Brain microvascular endothelial cell (primary cell): Measurements from ENCODE around the gene CPA3.

Experiments used
- DNase-seq: peaks from one replicate; pipeline ENCODE4 v3.0.0-alpha.2; 2020
- H3K27ac ChIP-seq: fragments of 250-450 bp; sonication (Bioruptor Pico); 2 replicates; pipeline ENCODE4 v1.5.1; 2020; ENCODE audit warnings: mild to moderate bottlenecking, moderate library complexity
- H3K27me3 ChIP-seq: fragments of 250-450 bp; sonication (Bioruptor Pico); replicated peaks from 2 replicates; pipeline ENCODE4 v1.5.1; 2020; ENCODE audit warnings: mild to moderate bottlenecking
- H3K36me3 ChIP-seq: fragments of 250-450 bp; sonication (Bioruptor Pico); replicated peaks from 2 replicates; pipeline ENCODE4 v1.5.1; 2020; ENCODE audit warnings: mild to moderate bottlenecking
- H3K4me3 ChIP-seq: 2 replicates; pipeline ENCODE4 v1.5.1; 2011; ENCODE audit warnings: low read depth, mild to moderate bottlenecking, control low read depth, low read length, moderate library complexity
- in situ Hi-C: cut with HindIII; loops from 2 replicates; pipeline ENCODE4 v1.10.0; 2017; ENCODE audit warnings: low sequenced_read_pairs, low pct_ligation_motif_present
- TF ChIP-seq, protein P1 (sequence below): IDR thresholded peaks from 2 replicates; pipeline ENCODE4 v1.5.1; 2011; ENCODE audit warnings: low read depth, mild to moderate bottlenecking, moderate library complexity, low read length, control low read depth, inconsistent platforms; ENCODE audit errors: missing control alignments

CPA3 gene

DNA sequence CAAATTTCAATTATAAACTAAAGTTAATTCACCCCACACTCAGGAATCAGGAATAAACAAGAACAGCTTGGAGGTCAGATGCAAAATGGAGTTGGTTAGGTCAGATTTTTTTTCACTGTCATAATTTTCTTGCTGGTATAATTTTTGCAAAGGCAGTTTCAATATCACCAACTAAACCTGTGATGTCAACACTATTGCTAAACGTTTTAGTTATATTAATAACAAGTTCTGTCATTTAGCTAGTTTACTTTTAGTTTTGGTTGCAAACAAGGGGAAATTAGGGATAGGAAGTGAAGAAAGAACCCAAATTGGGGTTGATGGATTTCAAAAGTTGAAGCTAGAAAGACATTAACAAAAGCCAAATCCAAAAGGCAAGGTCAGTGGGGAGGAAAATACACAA lies 42.1 kb upstream of the CPA3 start:
- H3K4me3 ChIP-seq, result no peak overlapping the region
- H3K27ac ChIP-seq, result no peak overlapping the region
- H3K36me3 ChIP-seq, result no peaks in the 10 kb centered on the region
- TF ChIP-seq, protein P1, sequence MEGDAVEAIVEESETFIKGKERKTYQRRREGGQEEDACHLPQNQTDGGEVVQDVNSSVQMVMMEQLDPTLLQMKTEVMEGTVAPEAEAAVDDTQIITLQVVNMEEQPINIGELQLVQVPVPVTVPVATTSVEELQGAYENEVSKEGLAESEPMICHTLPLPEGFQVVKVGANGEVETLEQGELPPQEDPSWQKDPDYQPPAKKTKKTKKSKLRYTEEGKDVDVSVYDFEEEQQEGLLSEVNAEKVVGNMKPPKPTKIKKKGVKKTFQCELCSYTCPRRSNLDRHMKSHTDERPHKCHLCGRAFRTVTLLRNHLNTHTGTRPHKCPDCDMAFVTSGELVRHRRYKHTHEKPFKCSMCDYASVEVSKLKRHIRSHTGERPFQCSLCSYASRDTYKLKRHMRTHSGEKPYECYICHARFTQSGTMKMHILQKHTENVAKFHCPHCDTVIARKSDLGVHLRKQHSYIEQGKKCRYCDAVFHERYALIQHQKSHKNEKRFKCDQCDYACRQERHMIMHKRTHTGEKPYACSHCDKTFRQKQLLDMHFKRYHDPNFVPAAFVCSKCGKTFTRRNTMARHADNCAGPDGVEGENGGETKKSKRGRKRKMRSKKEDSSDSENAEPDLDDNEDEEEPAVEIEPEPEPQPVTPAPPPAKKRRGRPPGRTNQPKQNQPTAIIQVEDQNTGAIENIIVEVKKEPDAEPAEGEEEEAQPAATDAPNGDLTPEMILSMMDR, result no peak
- no peak for DNase-seq
- no peaks in the 10 kb centered on the region for H3K27me3 ChIP-seq
- in situ Hi-C loops, result no loop called here

DNA sequence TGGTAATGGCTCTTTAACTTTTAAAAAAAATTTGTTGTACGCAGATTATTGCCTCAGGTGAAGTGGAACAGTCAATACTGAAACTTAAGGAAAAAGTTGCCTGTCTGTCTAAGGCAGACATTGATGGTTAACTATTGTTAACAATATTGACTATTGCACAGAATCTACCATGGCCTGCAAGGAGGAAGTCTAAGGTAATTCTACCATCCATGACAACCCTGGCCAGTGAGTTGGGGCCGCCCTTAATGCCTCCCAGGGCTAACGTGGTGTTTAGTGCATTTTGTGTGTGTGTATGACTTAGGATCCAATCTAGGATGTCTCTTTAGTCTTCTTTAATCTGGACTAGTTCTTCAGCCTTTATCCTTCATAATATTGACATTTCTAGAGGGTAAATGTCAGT lies 39.6 kb upstream of the CPA3 start:
- Histone ChIP-seq H3K36me3 (no peaks in the 10 kb centered on the region), H3K27ac (no peak overlapping the region), H3K4me3 (no peak overlapping the region), H3K27me3 (no peaks in the 10 kb centered on the region)
- TF ChIP-seq, protein P1, result no peak
- no peak for DNase-seq
- in situ Hi-C loops, result no loop called here

DNA sequence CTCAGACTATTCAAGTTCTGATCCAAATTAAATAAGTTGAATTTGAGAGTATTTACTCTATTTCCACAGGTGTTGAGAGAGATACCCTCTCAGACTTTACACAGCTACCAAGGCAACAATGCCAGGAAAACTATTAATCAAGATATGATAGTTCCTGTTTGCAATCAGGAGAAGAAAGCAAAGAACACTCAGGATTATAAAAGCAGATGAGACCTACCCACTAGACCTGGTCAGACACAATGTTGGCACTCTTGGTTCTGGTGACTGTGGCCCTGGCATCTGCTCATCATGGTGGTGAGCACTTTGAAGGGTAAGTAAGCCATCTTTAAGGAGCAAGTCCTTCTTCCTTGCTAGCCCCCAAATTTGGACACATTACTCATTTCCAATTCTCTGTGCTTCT lies 37.5 kb upstream of the CPA3 start, which contains the start of gene CPB1:
Gene CPB1, plus strand, starts transcription at position 227 of the 400 bp plus-strand sequence. Its CDS starts 13 bp downstream, at position 240.
- in situ Hi-C loops, result no loop called here
- no peak within 1 kb of the TSS for H3K27ac ChIP-seq
- DNase-seq, result no peak
- H3K27me3 ChIP-seq, result no peaks in the 10 kb centered on the region
- H3K36me3 ChIP-seq, result no peaks in the 10 kb centered on the region
- TF ChIP-seq, protein P1, result no peak
- H3K4me3 ChIP-seq, result no peak within 1 kb of the TSS

DNA sequence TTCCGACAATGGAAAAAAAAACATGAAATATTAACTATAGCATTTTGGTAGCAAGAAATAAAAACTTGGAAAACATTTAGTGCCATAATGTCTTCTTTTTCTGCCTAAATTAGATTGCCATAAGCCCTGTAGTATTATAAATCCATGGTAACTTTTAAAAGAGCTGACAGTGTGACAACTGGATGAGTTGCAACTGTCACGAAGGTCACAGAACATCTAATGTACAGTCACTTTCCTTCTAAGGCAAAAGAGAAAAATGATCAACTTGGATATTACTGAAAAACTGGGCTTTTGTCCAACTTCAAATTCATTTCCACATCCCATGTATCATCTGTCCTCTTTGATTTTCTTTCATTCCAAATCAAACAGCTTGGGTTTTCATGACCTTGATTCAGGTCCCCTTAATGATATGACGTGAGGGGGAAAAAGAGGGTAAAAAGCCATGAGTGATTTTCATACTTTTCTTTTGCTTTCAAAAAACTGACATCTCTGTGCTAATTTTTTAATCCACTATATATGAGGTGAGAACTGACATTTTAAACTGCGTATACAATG lies 36.9 kb upstream of the CPA3 start:
- Histone ChIP-seq H3K4me3 (no peak overlapping the region), H3K27ac (no peak overlapping the region), H3K27me3 (no peaks in the 10 kb centered on the region), H3K36me3 (no peaks in the 10 kb centered on the region)
- TF ChIP-seq, protein P1, result no peak
- DNase-seq, result no peak
- in situ Hi-C loops, result no loop called here

DNA sequence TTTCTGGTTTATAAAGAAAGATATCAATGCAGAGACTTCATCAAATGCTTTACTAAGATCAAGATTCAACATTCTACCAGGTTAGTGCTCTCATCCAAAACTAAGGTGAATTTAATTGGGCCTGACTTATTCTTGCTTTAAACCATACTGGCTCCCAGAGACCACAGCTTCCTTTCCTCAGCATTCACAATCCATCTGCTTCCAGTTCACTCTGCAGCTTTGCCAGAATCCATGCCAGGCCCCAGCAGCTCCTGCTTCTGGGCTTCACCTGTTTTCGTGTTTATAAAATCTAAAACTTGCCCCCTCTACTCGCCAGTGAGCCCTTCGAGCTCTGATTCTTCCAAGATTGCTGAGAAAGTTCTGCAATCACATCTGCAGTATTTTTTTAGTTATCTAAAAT lies 35.2 kb upstream of the CPA3 start:
- Histone ChIP-seq H3K27ac (no peak overlapping the region), H3K4me3 (no peak overlapping the region), H3K36me3 (no peaks in the 10 kb centered on the region), H3K27me3 (no peaks in the 10 kb centered on the region)
- TF ChIP-seq, protein P1, result no peak
- in situ Hi-C loops, result no loop called here
- DNase-seq, result no peak

DNA sequence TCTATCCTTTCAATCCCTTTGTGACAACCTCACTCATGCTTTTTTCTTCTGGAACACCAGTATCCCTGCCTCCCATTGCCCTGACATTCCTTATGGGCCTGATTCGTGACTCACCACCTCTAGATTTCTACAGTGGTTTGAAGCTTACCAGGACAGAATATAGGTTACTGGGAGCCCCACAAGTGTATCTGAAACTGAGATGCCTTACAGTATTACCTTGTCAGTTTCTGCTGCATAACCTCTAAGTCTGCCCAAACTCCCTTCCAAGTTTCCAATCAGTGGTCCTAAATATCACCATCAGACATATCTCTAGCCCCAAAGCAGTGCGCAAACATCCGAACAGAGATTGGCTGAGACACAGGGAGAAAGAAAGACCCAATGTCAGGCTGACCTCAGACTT lies 31.9 kb upstream of the CPA3 start:
- DNase-seq, result peak; percentile 4
- H3K27ac ChIP-seq, result no peak overlapping the region
- H3K4me3 ChIP-seq, result no peak overlapping the region
- H3K27me3 ChIP-seq, result no peaks in the 10 kb centered on the region
- in situ Hi-C loops, result no loop called here
- TF ChIP-seq, protein P1, result no peak
- H3K36me3 ChIP-seq, result no peaks in the 10 kb centered on the region
